H1 (cell line): ENCODE measurements around the gene SP1. TPM values are rescaled to one million over a fixed set of nuclear protein-coding genes. Genes with fewer than 3 reads are reported as not detected.

Source experiments
- CTCF ChIA-PET: fragments of 300-600 bp; sonication (Branson Sonifier 250); formaldehyde crosslinking; loops from one replicate; lab custom pipeline; 2021; ENCODE audit not compliant: partially characterized antibody; lab: Charles Lee
- POLR2A ChIA-PET: fragments of 300-600 bp; sonication (Branson Sonifier 250); formaldehyde crosslinking; loops from one replicate; lab custom pipeline; 2021; ENCODE audit warnings: inconsistent platforms; ENCODE audit not compliant: partially characterized antibody; lab: Charles Lee
- DNase-seq, 2 experiments: peaks; one replicate each; pipeline versions ENCODE4 v3.0.0 to v3.0.0-alpha.2; 2010 to 2022; ENCODE audit warnings: low spot score in 2 of 2, low read depth in 1 of 2, mixed read lengths in 1 of 2
- FAIRE-seq: peaks from 2 replicates; lab custom pipeline; 2011; peaks lifted over from hg19 to GRCh38; lab: Jason Lieb, UNC
- H2AFZ ChIP-seq: 2 replicates; pipeline ENCODE4 v1.8.1; 2012; ENCODE audit warnings: low read length, inconsistent platforms
- H2AK5ac ChIP-seq: 2 replicates; pipeline ENCODE4 v1.6.1; 2013; ENCODE audit warnings: low read depth, low read length
- H2BK120ac ChIP-seq: replicated peaks from 2 replicates; pipeline ENCODE3; 2013; ENCODE audit warnings: low read depth, low read length, inconsistent platforms
- H2BK12ac ChIP-seq: 2 replicates; pipeline ENCODE4 v1.6.1; 2013; ENCODE audit warnings: low read depth, low read length
- H2BK15ac ChIP-seq: 2 replicates; pipeline ENCODE4 v1.6.1; 2013; ENCODE audit warnings: low read length
- H2BK20ac ChIP-seq: 2 replicates; pipeline ENCODE4 v1.6.1; 2013; ENCODE audit warnings: low read length
- H2BK5ac ChIP-seq: 2 replicates; pipeline ENCODE4 v1.6.1; 2013; ENCODE audit warnings: low read depth, low read length
- H3K14ac ChIP-seq: 2 replicates; pipeline ENCODE4 v1.6.1; 2013; ENCODE audit warnings: inconsistent platforms; ENCODE audit not compliant: insufficient read length
- H3K18ac ChIP-seq: 2 replicates; pipeline ENCODE4 v1.6.1; 2013; ENCODE audit warnings: low read length; ENCODE audit errors: extremely low read depth
- H3K23ac ChIP-seq: 2 replicates; pipeline ENCODE4 v1.6.1; 2013; ENCODE audit warnings: inconsistent platforms; ENCODE audit not compliant: insufficient read length
- H3K23me2 ChIP-seq: 2 replicates; pipeline ENCODE4 v1.6.1; 2013; ENCODE audit warnings: low read depth, low read length
- H3K27ac ChIP-seq: 2 replicates; pipeline ENCODE4 v1.6.1; 2011; ENCODE audit warnings: low read depth, low read length, inconsistent platforms
- H3K27me3 ChIP-seq, 4 experiments: replicated peaks in 1 of 4; 1 replicate in 1 of 4; 2 replicates in 3 of 4; pipeline versions ENCODE4 v1.6.1 to v1.8.1; 2011 to 2013; ENCODE audit warnings: low read length in 3 of 4, mild to moderate bottlenecking in 3 of 4, inconsistent platforms in 2 of 4, mixed read lengths in 2 of 4, moderate library complexity in 1 of 4; ENCODE audit not compliant: control insufficient read depth in 3 of 4, insufficient read depth in 3 of 4; ENCODE audit errors: extremely low read depth in 1 of 4
- H3K36me3 ChIP-seq, 4 experiments: 2 replicates each; pipeline versions ENCODE4 v1.6.1 to v1.8.1; 2011 to 2013; ENCODE audit warnings: mild to moderate bottlenecking in 4 of 4, low read length in 3 of 4, moderate library complexity in 2 of 4, control low read depth in 1 of 4, inconsistent platforms in 1 of 4; ENCODE audit not compliant: insufficient read depth in 4 of 4, control insufficient read depth in 2 of 4
- H3K4ac ChIP-seq: replicated peaks from 2 replicates; pipeline ENCODE3; 2013; ENCODE audit warnings: low read length, low read depth, mixed read lengths, inconsistent platforms; ENCODE audit not compliant: insufficient read length
- H3K4me1 ChIP-seq, 4 experiments: replicated peaks in 1 of 4; 1 replicate in 1 of 4; 2 replicates in 3 of 4; pipeline versions ENCODE4 v1.6.1 to v1.8.1; 2011 to 2013; ENCODE audit warnings: low read length in 3 of 4, inconsistent platforms in 2 of 4, mixed read lengths in 1 of 4; ENCODE audit not compliant: insufficient read depth in 4 of 4, control insufficient read depth in 3 of 4
- H3K4me2 ChIP-seq, 2 experiments: 2 replicates each; pipeline versions ENCODE4 v1.6.1 to v1.8.1; 2011 to 2013; ENCODE audit warnings: low read depth in 2 of 2, low read length in 2 of 2, control low read depth in 1 of 2, inconsistent platforms in 1 of 2, mild to moderate bottlenecking in 1 of 2; ENCODE audit not compliant: insufficient read depth in 1 of 2
- H3K4me3 ChIP-seq, 4 experiments: fragments of 200-600, 300-600 bp in 1 of 4; sonication (generic), shearing (Covaris generic), sonication (Bioruptor Twin) in 1 of 4; 2 replicates each; pipeline versions ENCODE4 v1.5.1 to v1.8.1; 2011 to 2016; ENCODE audit warnings: low read length in 4 of 4, low read depth in 3 of 4, control low read depth in 2 of 4, inconsistent platforms in 2 of 4, mild to moderate bottlenecking in 2 of 4, mixed read lengths in 1 of 4, moderate library complexity in 1 of 4; ENCODE audit not compliant: insufficient read depth in 2 of 4; ENCODE audit errors: extremely low read depth in 1 of 4
- H3K56ac ChIP-seq: replicated peaks from 2 replicates; pipeline ENCODE3; 2013; ENCODE audit warnings: low read depth, mild to moderate bottlenecking, mixed read lengths, low read length, inconsistent platforms; ENCODE audit not compliant: insufficient read length
- H3K79me1 ChIP-seq: 2 replicates; pipeline ENCODE4 v1.6.1; 2013; ENCODE audit warnings: low read depth, low read length, control low read depth
- H3K79me2 ChIP-seq, 2 experiments: 2 replicates each; pipeline versions ENCODE4 v1.6.1 to v1.8.1; 2012 to 2013; ENCODE audit warnings: low read length in 2 of 2, mild to moderate bottlenecking in 2 of 2, inconsistent platforms in 1 of 2; ENCODE audit not compliant: insufficient read depth in 2 of 2, control insufficient read depth in 1 of 2
- H3K9ac ChIP-seq, 4 experiments: replicated peaks in 1 of 4; 1 replicate in 1 of 4; 2 replicates in 3 of 4; pipeline versions ENCODE4 v1.6.1 to v1.8.1; 2011 to 2013; ENCODE audit warnings: low read depth in 3 of 4, low read length in 3 of 4, control low read depth in 2 of 4, mild to moderate bottlenecking in 2 of 4, moderate library complexity in 2 of 4, inconsistent platforms in 1 of 4; ENCODE audit errors: extremely low read depth in 1 of 4
- H3K9me3 ChIP-seq, 2 experiments: 2 replicates each; pipeline versions ENCODE4 v1.6.1 to v1.8.1; 2012 to 2013; ENCODE audit warnings: mild to moderate bottlenecking in 2 of 2, moderate library complexity in 2 of 2, control low read depth in 1 of 2, inconsistent platforms in 1 of 2, low read depth in 1 of 2, low read length in 1 of 2, mixed read lengths in 1 of 2; ENCODE audit not compliant: insufficient read depth in 2 of 2
- H4K20me1 ChIP-seq, 2 experiments: replicated peaks in 1 of 2; 2 replicates each; pipeline versions ENCODE3 to v1.8.1; 2011 to 2013; ENCODE audit warnings: inconsistent platforms in 2 of 2, low read length in 2 of 2, mild to moderate bottlenecking in 1 of 2; ENCODE audit not compliant: insufficient read depth in 2 of 2, control insufficient read depth in 1 of 2
- H4K5ac ChIP-seq: 2 replicates; pipeline ENCODE4 v1.6.1; 2013; ENCODE audit warnings: low read length, low read depth, mixed read lengths, inconsistent platforms; ENCODE audit not compliant: insufficient read length
- H4K8ac ChIP-seq: 2 replicates; pipeline ENCODE4 v1.8.0; 2013; ENCODE audit warnings: mild to moderate bottlenecking, moderate library complexity, low read length, inconsistent platforms; ENCODE audit not compliant: insufficient read depth; ENCODE audit errors: extremely low read depth
- H4K91ac ChIP-seq: replicated peaks from 2 replicates; pipeline ENCODE3; 2013; ENCODE audit warnings: low read length, mixed read lengths, inconsistent platforms; ENCODE audit not compliant: insufficient read length
- ASH2L ChIP-seq: fragments of 200-600, 300-600 bp; sonication (generic); IDR thresholded peaks from one replicate; pipeline ENCODE4 v1.7.1; 2017; ENCODE audit warnings: low read length
- CREB1 ChIP-seq: IDR thresholded peaks from 2 replicates; pipeline ENCODE4 v1.6.1; 2012; ENCODE audit warnings: inconsistent platforms
- CTCF ChIP-seq, 3 experiments: IDR thresholded peaks; 1 replicate in 2 of 3; 2 replicates in 1 of 3; pipeline versions ENCODE4 v1.5.1 to v1.6.1; 2011; ENCODE audit warnings: low read length in 3 of 3, mild to moderate bottlenecking in 3 of 3, inconsistent platforms in 2 of 3, low read depth in 1 of 3, moderate library complexity in 1 of 3; ENCODE audit not compliant: insufficient read depth in 1 of 3; ENCODE audit errors: control extremely low read depth in 1 of 3
- SIN3A ChIP-seq, 2 experiments: IDR thresholded peaks in 1 of 2; conservative IDR thresholded peaks in 1 of 2; 2 replicates each; pipeline ENCODE4 v1.6.1; 2011 to 2012; ENCODE audit warnings: low read length in 2 of 2, improper control_type of control experiment in 1 of 2, low read depth in 1 of 2, mild to moderate bottlenecking in 1 of 2
- SIX5 ChIP-seq: IDR thresholded peaks from 2 replicates; pipeline ENCODE4 v1.6.1; 2011; ENCODE audit warnings: mild to moderate bottlenecking, low read depth, low read length
- YY1 ChIP-seq: IDR thresholded peaks from 2 replicates; pipeline ENCODE4 v1.6.1; 2011; ENCODE audit warnings: low read depth, mild to moderate bottlenecking, low read length
- WGBS, 2 experiments: shearing (Covaris generic) in 1 of 2; methylation state at CpG; one replicate each; pipeline versions ENCODE4 v1.1.6 to v1.1.7; 2013 to 2015; ENCODE audit warnings: low lambda C conversion rate in 2 of 2, mixed read lengths in 2 of 2, inconsistent platforms in 1 of 2, low coverage in 1 of 2, missing lambda C conversion rate in 1 of 2; ENCODE audit not compliant: insufficient replicate concordance in 2 of 2, insufficient coverage in 1 of 2, insufficient read length in 1 of 2; ENCODE audit errors: extremely low coverage in 1 of 2, missing lambda C conversion rate in 1 of 2; 5-methylcytosine and 5-hydroxymethylcytosine counted together
- polyA plus RNA-seq, 7 experiments: library from polyadenylated mRNA; depleted of rRNA in 3 of 7; stranded (reverse) in 5 of 7; unstranded in 2 of 7; fragments of >200 nt in 5 of 7; fragments of 200-250 nt in 2 of 7; gene quantifications; 1 replicate in 5 of 7; 2 replicates in 1 of 7; 4 replicates in 1 of 7; pipeline versions ENCODE4 v1.2.1 to v1.2.3, GENCODE V29; 2011 to 2013; ENCODE audit warnings: missing spikeins in 2 of 7, mixed read lengths in 2 of 7
- total RNA-seq: library from RNA; stranded (reverse); fragmentation: NEBNext Ultra II Directional; extraction: Animal tissue kit (Norgen Biotek cat#: 25700); gene quantifications from 2 replicates; pipeline ENCODE4 v1.2.1, GENCODE V29; 2021

The SP1 gene
- total and polyA plus RNA-seq, 2 of the 8 experiments (the other 6 are each of a cell fraction or from before 2014, with no cell fraction given): 50.7 to 75.2 TPM

GRCh38 chr12:53334822-53335221 lies 45.2 kb upstream of the SP1 start:
- Histone ChIP-seq H3K4me3 (no peak overlapping the region), H2BK120ac (no peak overlapping the region), H4K20me1 (no peaks in the 10 kb centered on the region), H3K4me1 (peaks cover 0 to 22% (median 1%) of the 10 kb centered on the region in 4 experiments; a peak in 4 of 7 replicates), H4K91ac (no peak overlapping the region), H3K23me2 (0 out of 2 replicates have a peak, but pooled peaks cover 4% of the 10 kb centered on the region), H2AK5ac (no peak overlapping the region), H3K36me3 (no peaks in the 10 kb centered on the region), H3K4ac (no peak overlapping the region), H3K79me1 (no peaks in the 10 kb centered on the region), H3K27ac (no peak overlapping the region), H3K79me2 (no peaks in the 10 kb centered on the region), H3K18ac (no peak overlapping the region), H2BK5ac (no peak overlapping the region), H3K9me3 (no peaks in the 10 kb centered on the region), H4K5ac (no peak overlapping the region), H4K8ac (no peak overlapping the region), H3K27me3 (peaks cover 0 to 12% (median 5%) of the 10 kb centered on the region in 4 experiments; a peak in 4 of 7 replicates), H3K9ac (no peak overlapping the region), H2BK20ac (no peak overlapping the region), H2BK15ac (no peak overlapping the region), H3K14ac (no peak overlapping the region), H3K56ac (no peak overlapping the region), H2BK12ac (no peak overlapping the region), H3K23ac (no peak overlapping the region), H2AFZ (no peak overlapping the region), H3K4me2 (no peak overlapping the region)
- 89% methylated on average over 8 of the region's 8 CpGs; no CpG with 5 or more reads in 1 of the 2 experiments for WGBS, 2 experiments
- no peak for TF ChIP-seq CTCF (IDR thresholded peaks at IDR 0.05; ENCODE audit: control extremely low read depth in 1 of 3, insufficient read depth in 1 of 3, low read depth in 1 of 3, low read length in 3 of 3)
- TF ChIP-seq SIX5: no peak
- no peak for TF ChIP-seq CREB1
- no peak for TF ChIP-seq YY1
- no peak for TF ChIP-seq SIN3A (conservative IDR thresholded peaks at IDR 0.05 in 1 of 2, IDR thresholded peaks at IDR 0.05 in 1 of 2; ENCODE audit: low read depth in 1 of 2, low read length in 2 of 2)
- TF ChIP-seq ASH2L: no peak
- ChIA-PET CTCF (interaction anchor here (0.7 to 21.2 kb wide), 10 partner anchors 7 to 431 kb away, joined by 3 to 381 read pairs (median 5); partner anchors contain the start of gene AAAS), POLR2A (interaction anchor here (0.7 to 2.3 kb wide), 6 partner anchors 10 to 144 kb away, joined by 3 to 19 read pairs (median 4); partner anchors contain the start of gene PRR13)
- DNase-seq (no peak), FAIRE-seq (no peak)
